Measurements from ENCODE around the gene CA5A. TPM values are rescaled to one million over a fixed set of nuclear protein-coding genes. Genes with fewer than 3 reads are reported as not detected.

Gene CA5A
- total RNA-seq, 1 experiment from 2014 or later: not detected

DNA sequence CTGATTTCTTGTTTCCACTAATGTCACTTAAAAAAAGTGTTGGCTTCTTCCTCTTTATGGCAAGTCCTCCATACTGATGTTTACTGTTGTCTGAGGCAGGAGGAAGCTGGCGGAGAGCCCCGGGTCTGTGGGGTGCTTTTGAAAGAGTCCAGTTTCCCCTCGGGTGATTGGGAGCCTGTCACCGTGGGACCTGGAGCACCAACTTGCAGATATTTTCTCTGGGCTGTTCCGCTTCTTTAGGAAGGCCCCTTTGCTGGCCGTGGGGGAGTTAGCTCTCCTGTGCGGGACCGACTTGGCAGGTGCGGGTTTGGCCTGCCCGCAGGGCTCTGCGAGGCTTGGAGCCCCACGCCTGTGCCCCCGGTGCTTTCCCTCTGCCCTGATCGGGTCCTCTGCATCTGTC lies 18.0 kb upstream of the CA5A start:
- Histone ChIP-seq H3K9ac (ENCODE audit: low read length) (no peak overlapping the region), H3K27ac (ENCODE audit: low read depth, low read length) (no peak overlapping the region; the same call in 1 of the 2 replicates), H3K4me3 (replicated peaks in 1 of 2; ENCODE audit: low read depth in 1 of 2, low read length in 2 of 2) (no peak overlapping the region), H3K4me1 (ENCODE audit: control insufficient read depth in 1 of 2, insufficient read depth in 2 of 2, low read length in 2 of 2) (peaks cover 10 to 18% of the 10 kb centered on the region in 2 experiments), H3K9me3 (ENCODE audit: control insufficient read depth in 1 of 2, insufficient read depth in 1 of 2, low read depth in 1 of 2, low read length in 2 of 2) (no peaks in the 10 kb centered on the region), H2AFZ (ENCODE audit: low read depth, low read length, poor library complexity, severe bottlenecking) (no peak overlapping the region), H4K20me1 (ENCODE audit: insufficient read depth) (no peaks in the 10 kb centered on the region), H3K36me3 (ENCODE audit: control insufficient read depth in 1 of 2, insufficient read depth in 2 of 2, low read length in 2 of 2) (peaks cover 0 to 16% of the 10 kb centered on the region in 2 experiments; a peak in 2 of 4 replicates), H3K27me3 (ENCODE audit: insufficient read depth, low read length) (no peaks in the 10 kb centered on the region), H3K9me2 (ENCODE audit: insufficient read depth) (no peaks in the 10 kb centered on the region), H3K4me2 (ENCODE audit: low read length) (no peak overlapping the region), H3K79me2 (ENCODE audit: insufficient read depth, low read length) (peaks cover 77% of the 10 kb centered on the region)
- TF ChIP-seq EGR1 (IDR thresholded peaks at IDR 0.05; ENCODE audit: low read depth): no peak
- TF ChIP-seq ZNF274 (IDR thresholded peaks at IDR 0.05; ENCODE audit: low read depth, low read length): no peak
- TF ChIP-seq, protein P1, sequence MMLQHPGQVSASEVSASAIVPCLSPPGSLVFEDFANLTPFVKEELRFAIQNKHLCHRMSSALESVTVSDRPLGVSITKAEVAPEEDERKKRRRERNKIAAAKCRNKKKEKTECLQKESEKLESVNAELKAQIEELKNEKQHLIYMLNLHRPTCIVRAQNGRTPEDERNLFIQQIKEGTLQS (IDR thresholded peaks at IDR 0.05): no peak
- no peak for TF ChIP-seq SRF (IDR thresholded peaks at IDR 0.05; ENCODE audit: low read depth)
- no peak for TF ChIP-seq JUND (IDR thresholded peaks at IDR 0.05)
- TF ChIP-seq CEBPB (IDR thresholded peaks at IDR 0.05; ENCODE audit: low read depth): no peak
- intact Hi-C loops (cut with micrococcal nuclease): no loop called here
- POLR2A ChIA-PET: no interaction called here
- CTCF ChIA-PET: no interaction called here
- RAD21 ChIA-PET (ENCODE audit: low non-redundant PET in 1 of 2, low total read pairs in 2 of 2, uncharacterized antibody in 2 of 2, unreplicated experiment in 2 of 2): no interaction called here
- no TSS peak for BruUV-seq (replicated peaks)
- ATAC-seq (no peak), DNase-seq (ENCODE audit: low read depth, low spot score) (no peak)

DNA sequence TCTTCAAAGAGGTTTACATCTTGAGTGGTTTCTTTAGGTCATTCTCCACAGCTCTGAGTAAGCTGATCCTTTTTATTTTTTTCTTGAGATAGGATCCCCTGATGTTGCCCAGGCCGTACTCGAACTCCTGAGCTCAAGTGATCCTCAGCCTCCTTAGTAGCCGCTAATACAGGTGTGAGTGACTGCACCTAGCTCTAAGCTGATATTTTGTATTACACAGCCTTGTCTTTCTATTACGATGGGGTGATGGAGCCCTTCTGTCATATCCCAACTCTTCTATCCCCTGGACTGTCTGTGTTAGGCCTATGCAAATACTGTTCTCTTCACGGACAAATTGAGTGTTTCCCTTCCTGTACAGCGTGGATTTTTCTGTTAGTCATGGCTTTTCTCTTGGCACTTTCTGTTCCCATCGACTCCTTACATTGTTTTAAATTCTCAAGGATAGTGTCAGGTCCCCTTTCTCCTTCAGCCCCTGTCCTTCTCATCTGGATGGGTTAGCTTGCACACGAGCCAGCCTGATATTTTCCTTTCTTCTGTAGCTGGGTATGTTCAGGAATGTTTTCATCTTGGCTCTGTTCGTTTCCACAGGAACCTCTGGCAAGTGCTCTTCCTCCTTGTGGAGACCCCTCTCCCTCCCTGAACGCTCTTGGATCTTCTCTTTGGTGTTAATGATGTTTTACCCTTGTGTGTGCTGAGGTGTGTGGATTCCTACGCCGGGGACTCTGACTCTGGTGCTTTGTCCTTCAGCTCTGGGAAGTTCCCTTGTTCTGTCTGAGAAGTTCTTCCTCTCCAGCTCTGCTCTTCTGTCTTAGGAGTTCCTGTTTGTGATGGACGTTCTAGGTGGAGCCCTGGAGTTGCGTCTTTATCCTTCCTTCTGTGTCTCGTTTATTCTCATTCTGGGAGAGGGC lies 17.2 kb upstream of the CA5A start:
- BruUV-seq (replicated peaks): no TSS peak

More for the DNA sequence above, 17.2 kb upstream of the CA5A start:
- Histone ChIP-seq H3K4me1 (ENCODE audit: control insufficient read depth in 1 of 2, insufficient read depth in 2 of 2, low read length in 2 of 2) (peaks cover 15 to 23% of the 10 kb centered on the region in 2 experiments), H3K27me3 (ENCODE audit: insufficient read depth, low read length) (no peaks in the 10 kb centered on the region), H2AFZ (ENCODE audit: low read depth, low read length, poor library complexity, severe bottlenecking) (no peak overlapping the region), H3K36me3 (ENCODE audit: control insufficient read depth in 1 of 2, insufficient read depth in 2 of 2, low read length in 2 of 2) (peaks cover 0 to 16% of the 10 kb centered on the region in 2 experiments; a peak in 2 of 4 replicates), H3K79me2 (ENCODE audit: insufficient read depth, low read length) (peaks cover 69% of the 10 kb centered on the region), H3K4me2 (ENCODE audit: low read length) (no peak overlapping the region; the same call in 1 of the 2 replicates), H4K20me1 (ENCODE audit: insufficient read depth) (no peaks in the 10 kb centered on the region), H3K27ac (ENCODE audit: low read depth, low read length) (no peak overlapping the region), H3K9ac (ENCODE audit: low read length) (no peak overlapping the region), H3K9me2 (ENCODE audit: insufficient read depth) (no peaks in the 10 kb centered on the region), H3K9me3 (ENCODE audit: control insufficient read depth in 1 of 2, insufficient read depth in 1 of 2, low read depth in 1 of 2, low read length in 2 of 2) (no peaks in the 10 kb centered on the region), H3K4me3 (replicated peaks in 1 of 2; ENCODE audit: low read depth in 1 of 2, low read length in 2 of 2) (no peak overlapping the region)
- ChIA-PET POLR2A (interaction anchor here (1.2 kb wide), 1 partner anchor 10 kb away, joined by 3 read pairs; no protein-coding TSS in a partner anchor), CTCF (no interaction called here), RAD21 (ENCODE audit: low non-redundant PET in 1 of 2, low total read pairs in 2 of 2, uncharacterized antibody in 2 of 2, unreplicated experiment in 2 of 2) (no interaction called here)
- peak; percentile 17 for TF ChIP-seq POLR2A (IDR thresholded peaks at IDR 0.05; ENCODE audit: borderline replicate concordance, extremely low read depth, insufficient read depth, insufficient read length)
- TF ChIP-seq, protein P2, sequence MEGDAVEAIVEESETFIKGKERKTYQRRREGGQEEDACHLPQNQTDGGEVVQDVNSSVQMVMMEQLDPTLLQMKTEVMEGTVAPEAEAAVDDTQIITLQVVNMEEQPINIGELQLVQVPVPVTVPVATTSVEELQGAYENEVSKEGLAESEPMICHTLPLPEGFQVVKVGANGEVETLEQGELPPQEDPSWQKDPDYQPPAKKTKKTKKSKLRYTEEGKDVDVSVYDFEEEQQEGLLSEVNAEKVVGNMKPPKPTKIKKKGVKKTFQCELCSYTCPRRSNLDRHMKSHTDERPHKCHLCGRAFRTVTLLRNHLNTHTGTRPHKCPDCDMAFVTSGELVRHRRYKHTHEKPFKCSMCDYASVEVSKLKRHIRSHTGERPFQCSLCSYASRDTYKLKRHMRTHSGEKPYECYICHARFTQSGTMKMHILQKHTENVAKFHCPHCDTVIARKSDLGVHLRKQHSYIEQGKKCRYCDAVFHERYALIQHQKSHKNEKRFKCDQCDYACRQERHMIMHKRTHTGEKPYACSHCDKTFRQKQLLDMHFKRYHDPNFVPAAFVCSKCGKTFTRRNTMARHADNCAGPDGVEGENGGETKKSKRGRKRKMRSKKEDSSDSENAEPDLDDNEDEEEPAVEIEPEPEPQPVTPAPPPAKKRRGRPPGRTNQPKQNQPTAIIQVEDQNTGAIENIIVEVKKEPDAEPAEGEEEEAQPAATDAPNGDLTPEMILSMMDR (IDR thresholded peaks at IDR 0.05 in 2 of 3, conservative IDR thresholded peaks at IDR 0.05 in 1 of 3; ENCODE audit: borderline replicate concordance in 1 of 3, insufficient read depth in 1 of 3, low read depth in 2 of 3, low read length in 2 of 3): no peak
- DNase-seq (ENCODE audit: low read depth, low spot score): no peak
- intact Hi-C loops (cut with micrococcal nuclease): no loop called here
- no peak for ATAC-seq
